ENCODE results near the gene IFRD2. TPM values are rescaled to one million over a fixed set of nuclear protein-coding genes. Genes with fewer than 3 reads are reported as not detected.

Gene IFRD2
- total RNA-seq, 1 experiment from 2014 or later, result 111 TPM

DNA sequence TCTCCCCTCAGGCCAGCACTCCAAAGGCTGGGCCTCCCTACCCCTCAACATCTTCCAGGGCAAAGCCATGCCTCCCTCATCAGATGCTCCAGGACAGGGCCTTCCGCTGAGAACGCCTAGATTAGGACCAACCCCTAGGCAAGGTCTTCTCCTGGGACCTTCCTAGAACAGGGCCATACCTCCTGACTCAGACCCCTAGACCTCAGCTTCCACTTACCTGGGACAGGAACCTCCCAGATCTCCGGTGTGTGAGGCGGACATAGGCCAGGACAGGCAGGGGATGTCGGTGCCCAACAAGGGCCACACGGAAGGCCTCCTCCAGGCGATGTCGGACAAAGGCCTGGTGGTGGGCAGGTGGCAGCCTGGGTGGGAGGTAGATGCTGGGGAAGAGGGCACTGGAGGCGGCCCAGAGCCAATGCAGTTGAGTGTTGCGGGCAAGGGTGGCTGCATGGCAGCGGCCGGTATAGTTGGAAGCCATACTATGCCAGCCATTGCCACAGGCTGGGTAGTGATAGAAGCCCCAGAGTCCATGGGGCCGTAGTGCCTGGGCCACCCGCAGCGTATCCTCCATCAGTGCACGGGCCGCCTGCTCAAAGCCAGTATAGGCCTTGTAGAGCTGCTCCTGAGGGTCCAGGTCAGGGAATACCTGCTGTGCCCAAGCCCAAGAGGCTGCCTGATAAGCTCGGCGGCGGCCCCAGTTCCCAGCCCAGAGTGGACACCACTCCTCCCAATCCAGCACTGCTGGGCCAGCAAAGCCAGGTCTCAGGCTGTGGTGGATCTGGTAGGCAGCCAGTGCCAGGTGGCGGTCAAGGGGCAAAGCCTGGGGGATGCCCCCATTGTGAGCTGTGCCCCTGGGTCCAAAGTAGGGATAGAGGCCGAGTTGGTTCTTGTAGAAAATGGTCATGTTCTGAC, 2.5 kb upstream of the IFRD2 start:
- no TSS peak for BruUV-seq (replicated peaks)
- no peaks in the 10 kb centered on the region for H3K27me3 ChIP-seq (ENCODE audit: control insufficient read depth, insufficient read depth, low read length)
- H3K4me1 ChIP-seq (ENCODE audit: control insufficient read depth, insufficient read depth, low read length), result peaks cover 13% of the 10 kb centered on the region
- intact Hi-C loops (cut with micrococcal nuclease; ENCODE audit: unreplicated experiment) (no loop called here), in situ Hi-C loops (cut with HindIII; ENCODE audit: low pct_unique_long_range_greater_than_20kb, low sequenced_read_pairs) (no loop called here)
- ChIA-PET POLR2A (no interaction called here), CTCF (no interaction called here)
- no peak for DNase-seq (ENCODE audit: low read depth, low spot score)
- no peaks in the 10 kb centered on the region for H3K9me3 ChIP-seq (ENCODE audit: control insufficient read depth, insufficient read depth, low read depth, low read length)
- no peak overlapping the region for H3K4me3 ChIP-seq (ENCODE audit: low read depth in 2 of 2, low read length in 2 of 2)
- TF ChIP-seq, protein P1, sequence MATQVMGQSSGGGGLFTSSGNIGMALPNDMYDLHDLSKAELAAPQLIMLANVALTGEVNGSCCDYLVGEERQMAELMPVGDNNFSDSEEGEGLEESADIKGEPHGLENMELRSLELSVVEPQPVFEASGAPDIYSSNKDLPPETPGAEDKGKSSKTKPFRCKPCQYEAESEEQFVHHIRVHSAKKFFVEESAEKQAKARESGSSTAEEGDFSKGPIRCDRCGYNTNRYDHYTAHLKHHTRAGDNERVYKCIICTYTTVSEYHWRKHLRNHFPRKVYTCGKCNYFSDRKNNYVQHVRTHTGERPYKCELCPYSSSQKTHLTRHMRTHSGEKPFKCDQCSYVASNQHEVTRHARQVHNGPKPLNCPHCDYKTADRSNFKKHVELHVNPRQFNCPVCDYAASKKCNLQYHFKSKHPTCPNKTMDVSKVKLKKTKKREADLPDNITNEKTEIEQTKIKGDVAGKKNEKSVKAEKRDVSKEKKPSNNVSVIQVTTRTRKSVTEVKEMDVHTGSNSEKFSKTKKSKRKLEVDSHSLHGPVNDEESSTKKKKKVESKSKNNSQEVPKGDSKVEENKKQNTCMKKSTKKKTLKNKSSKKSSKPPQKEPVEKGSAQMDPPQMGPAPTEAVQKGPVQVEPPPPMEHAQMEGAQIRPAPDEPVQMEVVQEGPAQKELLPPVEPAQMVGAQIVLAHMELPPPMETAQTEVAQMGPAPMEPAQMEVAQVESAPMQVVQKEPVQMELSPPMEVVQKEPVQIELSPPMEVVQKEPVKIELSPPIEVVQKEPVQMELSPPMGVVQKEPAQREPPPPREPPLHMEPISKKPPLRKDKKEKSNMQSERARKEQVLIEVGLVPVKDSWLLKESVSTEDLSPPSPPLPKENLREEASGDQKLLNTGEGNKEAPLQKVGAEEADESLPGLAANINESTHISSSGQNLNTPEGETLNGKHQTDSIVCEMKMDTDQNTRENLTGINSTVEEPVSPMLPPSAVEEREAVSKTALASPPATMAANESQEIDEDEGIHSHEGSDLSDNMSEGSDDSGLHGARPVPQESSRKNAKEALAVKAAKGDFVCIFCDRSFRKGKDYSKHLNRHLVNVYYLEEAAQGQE (IDR thresholded peaks at IDR 0.05; ENCODE audit: insufficient read depth in 1 of 2, low read depth in 2 of 2, low read length in 1 of 2), result no peak
- TF ChIP-seq SIN3A (IDR thresholded peaks at IDR 0.05; ENCODE audit: borderline replicate concordance, insufficient read depth, low read depth, low read length) (no peak), TCF7L2 (IDR thresholded peaks at IDR 0.05; ENCODE audit: low read depth, low read length) (no peak), POLR2AphosphoS5 (IDR thresholded peaks at IDR 0.05; ENCODE audit: low read depth, low read length) (no peak)
- TF ChIP-seq, protein P2, sequence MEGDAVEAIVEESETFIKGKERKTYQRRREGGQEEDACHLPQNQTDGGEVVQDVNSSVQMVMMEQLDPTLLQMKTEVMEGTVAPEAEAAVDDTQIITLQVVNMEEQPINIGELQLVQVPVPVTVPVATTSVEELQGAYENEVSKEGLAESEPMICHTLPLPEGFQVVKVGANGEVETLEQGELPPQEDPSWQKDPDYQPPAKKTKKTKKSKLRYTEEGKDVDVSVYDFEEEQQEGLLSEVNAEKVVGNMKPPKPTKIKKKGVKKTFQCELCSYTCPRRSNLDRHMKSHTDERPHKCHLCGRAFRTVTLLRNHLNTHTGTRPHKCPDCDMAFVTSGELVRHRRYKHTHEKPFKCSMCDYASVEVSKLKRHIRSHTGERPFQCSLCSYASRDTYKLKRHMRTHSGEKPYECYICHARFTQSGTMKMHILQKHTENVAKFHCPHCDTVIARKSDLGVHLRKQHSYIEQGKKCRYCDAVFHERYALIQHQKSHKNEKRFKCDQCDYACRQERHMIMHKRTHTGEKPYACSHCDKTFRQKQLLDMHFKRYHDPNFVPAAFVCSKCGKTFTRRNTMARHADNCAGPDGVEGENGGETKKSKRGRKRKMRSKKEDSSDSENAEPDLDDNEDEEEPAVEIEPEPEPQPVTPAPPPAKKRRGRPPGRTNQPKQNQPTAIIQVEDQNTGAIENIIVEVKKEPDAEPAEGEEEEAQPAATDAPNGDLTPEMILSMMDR (IDR thresholded peaks at IDR 0.05), result no peak
- H3K27ac ChIP-seq (ENCODE audit: low read length), result no peak overlapping the region
- ATAC-seq, result no peak
- no peaks in the 10 kb centered on the region for H3K36me3 ChIP-seq (ENCODE audit: control insufficient read depth, insufficient read depth, low read length)

DNA sequence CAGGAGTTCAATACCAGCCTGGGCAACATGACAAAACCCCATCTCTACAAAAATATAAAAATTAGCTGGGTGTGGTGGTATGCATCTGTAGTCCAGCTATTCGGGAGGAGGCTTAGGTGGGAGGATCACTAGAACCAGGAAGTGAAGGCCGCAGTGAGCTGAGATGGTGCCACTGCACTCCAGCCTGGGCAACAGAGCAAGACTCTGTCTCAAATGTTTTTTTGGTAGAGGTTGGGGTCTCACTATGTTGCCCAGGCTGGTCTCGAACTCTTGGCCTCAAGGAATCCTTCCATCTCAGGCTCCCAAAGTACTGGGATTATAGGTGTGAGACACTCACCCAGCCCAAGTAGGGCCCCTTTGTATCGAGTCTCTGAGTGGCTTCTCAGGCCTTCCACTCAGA, 1.9 kb upstream of the IFRD2 start:
- no TSS peak for BruUV-seq (replicated peaks)
- Histone ChIP-seq H3K36me3 (ENCODE audit: control insufficient read depth, insufficient read depth, low read length) (no peaks in the 10 kb centered on the region), H3K4me3 (ENCODE audit: low read depth in 2 of 2, low read length in 2 of 2) (no peak overlapping the region), H3K9me3 (ENCODE audit: control insufficient read depth, insufficient read depth, low read depth, low read length) (no peaks in the 10 kb centered on the region), H3K27ac (ENCODE audit: low read length) (no peak overlapping the region), H3K4me1 (ENCODE audit: control insufficient read depth, insufficient read depth, low read length) (peaks cover 13% of the 10 kb centered on the region), H3K27me3 (ENCODE audit: control insufficient read depth, insufficient read depth, low read length) (no peaks in the 10 kb centered on the region)
- DNase-seq (ENCODE audit: low read depth, low spot score) (no peak), ATAC-seq (no peak)
- intact Hi-C loops (cut with micrococcal nuclease; ENCODE audit: unreplicated experiment), result no loop called here
- ChIA-PET CTCF (interaction anchor here (0.6 kb wide), 1 partner anchor 27 kb away, joined by 3 read pairs; no protein-coding TSS in a partner anchor), POLR2A (no interaction called here)
- in situ Hi-C loops (cut with HindIII; ENCODE audit: low pct_unique_long_range_greater_than_20kb, low sequenced_read_pairs), result no loop called here
- TF ChIP-seq, protein P1 (IDR thresholded peaks at IDR 0.05; ENCODE audit: insufficient read depth in 1 of 2, low read depth in 2 of 2, low read length in 1 of 2), result no peak
- TF ChIP-seq SIN3A (IDR thresholded peaks at IDR 0.05; ENCODE audit: borderline replicate concordance, insufficient read depth, low read depth, low read length) (no peak), POLR2AphosphoS5 (IDR thresholded peaks at IDR 0.05; ENCODE audit: low read depth, low read length) (no peak), TCF7L2 (IDR thresholded peaks at IDR 0.05; ENCODE audit: low read depth, low read length) (no peak)
- TF ChIP-seq, protein P2 (IDR thresholded peaks at IDR 0.05), result no peak

All from Panc1 (cell line).